ENCODE measurements around the gene GMDS. TPM values are rescaled to one million over a fixed set of nuclear protein-coding genes. Genes with fewer than 3 reads are reported as not detected.

Gene GMDS
- total RNA-seq, 4 donors from 2014 or later, result 9.5 to 32.8 (median 22.4) TPM

- DNase-seq, result no peak
- no peaks in the 10 kb centered on the region for H3K9me3 ChIP-seq
- intact Hi-C loops (cut with DNase I), result no loop called here
- H3K36me3 ChIP-seq, result no peaks in the 10 kb centered on the region
- no peak overlapping the region for H3K27ac ChIP-seq
- WGBS, 2 donors, result 89 to 98% methylated on average over 6 of the region's 6 CpGs
- H3K27me3 ChIP-seq, result no peaks in the 10 kb centered on the region
- H3K4me3 ChIP-seq (replicated peaks in 1 of 3), result no peak overlapping the region
- TF ChIP-seq, protein P1, sequence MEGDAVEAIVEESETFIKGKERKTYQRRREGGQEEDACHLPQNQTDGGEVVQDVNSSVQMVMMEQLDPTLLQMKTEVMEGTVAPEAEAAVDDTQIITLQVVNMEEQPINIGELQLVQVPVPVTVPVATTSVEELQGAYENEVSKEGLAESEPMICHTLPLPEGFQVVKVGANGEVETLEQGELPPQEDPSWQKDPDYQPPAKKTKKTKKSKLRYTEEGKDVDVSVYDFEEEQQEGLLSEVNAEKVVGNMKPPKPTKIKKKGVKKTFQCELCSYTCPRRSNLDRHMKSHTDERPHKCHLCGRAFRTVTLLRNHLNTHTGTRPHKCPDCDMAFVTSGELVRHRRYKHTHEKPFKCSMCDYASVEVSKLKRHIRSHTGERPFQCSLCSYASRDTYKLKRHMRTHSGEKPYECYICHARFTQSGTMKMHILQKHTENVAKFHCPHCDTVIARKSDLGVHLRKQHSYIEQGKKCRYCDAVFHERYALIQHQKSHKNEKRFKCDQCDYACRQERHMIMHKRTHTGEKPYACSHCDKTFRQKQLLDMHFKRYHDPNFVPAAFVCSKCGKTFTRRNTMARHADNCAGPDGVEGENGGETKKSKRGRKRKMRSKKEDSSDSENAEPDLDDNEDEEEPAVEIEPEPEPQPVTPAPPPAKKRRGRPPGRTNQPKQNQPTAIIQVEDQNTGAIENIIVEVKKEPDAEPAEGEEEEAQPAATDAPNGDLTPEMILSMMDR (IDR thresholded peaks at IDR 0.05), result no peak
- no peak for TF ChIP-seq POLR2A (IDR thresholded peaks at IDR 0.05)
- H3K4me1 ChIP-seq, result no peaks in the 10 kb centered on the region
Observed at GRCh38 chr6:1737463-1738311, 507.7 kb downstream of the GMDS start.

- Histone ChIP-seq H3K27me3 (no peaks in the 10 kb centered on the region), H3K9me3 (no peaks in the 10 kb centered on the region), H3K4me3 (replicated peaks in 1 of 3) (no peak overlapping the region), H3K36me3 (no peaks in the 10 kb centered on the region), H3K4me1 (no peaks in the 10 kb centered on the region), H3K27ac (no peak overlapping the region)
- TF ChIP-seq, protein P1 (IDR thresholded peaks at IDR 0.05), result no peak
- TF ChIP-seq POLR2A (IDR thresholded peaks at IDR 0.05), result no peak
- intact Hi-C loops (cut with DNase I), result no loop called here
- WGBS, 2 donors, result 80 to 82% methylated on average over 6 of the region's 6 CpGs
- no peak for DNase-seq
Observed at GRCh38 chr6:1736346-1737105, 508.9 kb downstream of the GMDS start.

DNA sequence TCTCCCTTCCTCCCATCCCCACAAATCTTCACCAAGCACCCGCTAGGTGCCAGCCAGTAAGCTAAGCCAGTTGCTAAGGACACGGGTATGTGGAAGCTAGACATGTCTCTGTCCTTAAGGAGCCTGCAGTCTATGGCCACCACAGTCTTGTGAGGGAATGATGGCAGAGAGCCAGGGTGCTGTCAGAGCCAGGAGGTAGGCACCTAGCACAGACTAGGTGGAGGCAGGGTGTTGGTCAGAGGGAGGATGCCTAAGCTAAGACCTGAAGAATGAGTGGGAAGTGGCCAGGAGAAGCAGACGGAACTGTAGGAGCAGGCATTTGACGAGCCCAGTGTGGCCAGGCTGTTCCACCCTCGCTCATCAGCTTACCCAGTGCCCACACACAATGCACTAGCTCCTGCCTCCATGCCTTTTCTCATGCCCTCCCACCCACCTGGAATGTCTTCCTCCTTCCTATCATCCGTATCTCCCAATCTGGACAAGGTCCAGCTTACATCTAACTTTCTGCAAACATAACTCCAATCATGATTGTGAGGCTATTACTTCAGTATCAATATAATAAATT, 510.1 kb downstream of the GMDS start:
- H3K27ac ChIP-seq, result no peak overlapping the region
- no peaks in the 10 kb centered on the region for H3K27me3 ChIP-seq
- intact Hi-C loops (cut with DNase I), result no loop called here
- H3K9me3 ChIP-seq, result no peaks in the 10 kb centered on the region
- TF ChIP-seq, protein P1 (IDR thresholded peaks at IDR 0.05), result no peak
- TF ChIP-seq POLR2A (IDR thresholded peaks at IDR 0.05), result no peak
- peak; percentile 15 to 18 for DNase-seq
- H3K4me3 ChIP-seq (replicated peaks in 1 of 3), result no peak overlapping the region
- H3K4me1 ChIP-seq, result no peaks in the 10 kb centered on the region
- 84 to 91% methylated on average over 6 of the region's 6 CpGs for WGBS, 2 donors
- no peaks in the 10 kb centered on the region for H3K36me3 ChIP-seq

DNA sequence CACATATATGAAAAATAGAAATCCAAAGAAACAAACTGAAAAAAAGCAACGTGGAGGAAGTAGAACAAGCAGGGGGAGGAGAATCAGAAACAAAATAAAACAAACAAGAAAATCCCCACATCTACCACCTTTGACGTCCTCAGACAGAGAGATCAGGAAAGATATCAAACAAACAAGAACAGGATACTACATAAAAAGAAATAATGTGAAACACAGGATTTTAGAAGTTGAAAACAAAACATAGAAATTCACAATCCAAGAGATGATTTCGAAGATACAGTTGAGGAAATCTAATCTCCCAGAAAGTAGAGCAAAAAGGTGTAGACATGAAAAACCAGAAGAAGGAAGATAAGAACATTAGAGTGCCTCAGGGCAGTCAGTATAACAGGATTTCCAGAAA, 514.5 kb downstream of the GMDS start:
- intact Hi-C loops (cut with DNase I), result no loop called here
- WGBS, 2 donors, result 61 to 76% methylated on average over 3 of the region's 3 CpGs
- Histone ChIP-seq H3K36me3 (no peaks in the 10 kb centered on the region), H3K4me1 (peaks cover 0 to 4% of the 10 kb centered on the region in 2 donors), H3K27me3 (no peaks in the 10 kb centered on the region), H3K9me3 (no peaks in the 10 kb centered on the region), H3K27ac (no peak overlapping the region), H3K4me3 (replicated peaks in 1 of 3) (no peak overlapping the region)
- no peak for TF ChIP-seq POLR2A (IDR thresholded peaks at IDR 0.05)
- TF ChIP-seq, protein P1 (IDR thresholded peaks at IDR 0.05), result no peak
- no peak for DNase-seq
